DOHH2 (cell line): ENCODE data around the gene LETM1.

Experiments
- H3F3A ChIP-seq: fragments of 200-600 bp; sonication (generic), shearing (Covaris generic); 2 replicates; pipeline ENCODE4 v1.6.0; 2016; ENCODE audit warnings: antibody characterized with exemption, mild to moderate bottlenecking; ENCODE audit not compliant: control insufficient read depth, insufficient read depth
- H3K27ac ChIP-seq: fragments of 200-600 bp; sonication (generic); 2 replicates; pipeline ENCODE4 v1.5.1; 2014; ENCODE audit warnings: low read depth, mild to moderate bottlenecking, low read length, moderate library complexity
- H3K27me3 ChIP-seq: fragments of 200-600 bp; sonication (generic); 2 replicates; pipeline ENCODE4 v1.6.1; 2014; ENCODE audit warnings: mild to moderate bottlenecking, low read length, mixed read lengths; ENCODE audit not compliant: control insufficient read depth
- H3K36me3 ChIP-seq: fragments of 200-600 bp; sonication (generic); 2 replicates; pipeline ENCODE4 v1.6.1; 2014; ENCODE audit warnings: mild to moderate bottlenecking, low read length, moderate library complexity, mixed read lengths; ENCODE audit not compliant: control insufficient read depth
- H3K4me1 ChIP-seq: fragments of 200-600 bp; sonication (generic); 2 replicates; pipeline ENCODE4 v1.6.1; 2014; ENCODE audit warnings: mild to moderate bottlenecking, low read length, mixed read lengths; ENCODE audit not compliant: control insufficient read depth
- H3K4me2 ChIP-seq: fragments of 200-600 bp; sonication (generic); 2 replicates; pipeline ENCODE4 v1.6.0; 2014; ENCODE audit warnings: mild to moderate bottlenecking, low read length, moderate library complexity
- H3K4me3 ChIP-seq: fragments of 200-600 bp; sonication (generic); 2 replicates; pipeline ENCODE4 v1.5.1; 2014; ENCODE audit warnings: mild to moderate bottlenecking, low read length, mixed read lengths
- H3K79me2 ChIP-seq: fragments of 200-600 bp; sonication (generic); 2 replicates; pipeline ENCODE4 v1.6.1; 2014; ENCODE audit warnings: mild to moderate bottlenecking, low read length, mixed read lengths; ENCODE audit not compliant: control insufficient read depth
- H3K9me2 ChIP-seq: fragments of 200-600 bp; sonication (generic); replicated peaks from 2 replicates; pipeline ENCODE4 v1.6.1; 2014; ENCODE audit warnings: mild to moderate bottlenecking, low read length, mixed read lengths; ENCODE audit not compliant: control insufficient read depth
- H3K9me3 ChIP-seq: fragments of 200-600 bp; sonication (generic); 2 replicates; pipeline ENCODE4 v1.6.1; 2014; ENCODE audit warnings: antibody characterized with exemption, low read length, mixed read lengths; ENCODE audit not compliant: control insufficient read depth, insufficient read depth
- H4K20me1 ChIP-seq: fragments of 200-600 bp; sonication (generic); 2 replicates; pipeline ENCODE4 v1.6.0; 2014; ENCODE audit warnings: low read depth, mild to moderate bottlenecking, antibody characterized with exemption, low read length, moderate library complexity; ENCODE audit not compliant: control insufficient read depth, insufficient read depth
- EZH2phosphoT487 ChIP-seq: fragments of 200-600 bp; sonication (generic); IDR thresholded peaks from 2 replicates; pipeline ENCODE4 v1.6.1; 2017; ENCODE audit warnings: borderline replicate concordance, mild to moderate bottlenecking, antibody characterized with exemption, low read length, moderate library complexity, mixed read lengths
- TF ChIP-seq, protein P1 (sequence below): fragments of 200-600 bp; sonication (generic); IDR thresholded peaks from one replicate; pipeline ENCODE4 v1.5.1; 2014; ENCODE audit warnings: antibody characterized with exemption, mild to moderate bottlenecking, low read depth, low read length; ENCODE audit not compliant: poor library complexity, severe bottlenecking

Gene LETM1

DNA sequence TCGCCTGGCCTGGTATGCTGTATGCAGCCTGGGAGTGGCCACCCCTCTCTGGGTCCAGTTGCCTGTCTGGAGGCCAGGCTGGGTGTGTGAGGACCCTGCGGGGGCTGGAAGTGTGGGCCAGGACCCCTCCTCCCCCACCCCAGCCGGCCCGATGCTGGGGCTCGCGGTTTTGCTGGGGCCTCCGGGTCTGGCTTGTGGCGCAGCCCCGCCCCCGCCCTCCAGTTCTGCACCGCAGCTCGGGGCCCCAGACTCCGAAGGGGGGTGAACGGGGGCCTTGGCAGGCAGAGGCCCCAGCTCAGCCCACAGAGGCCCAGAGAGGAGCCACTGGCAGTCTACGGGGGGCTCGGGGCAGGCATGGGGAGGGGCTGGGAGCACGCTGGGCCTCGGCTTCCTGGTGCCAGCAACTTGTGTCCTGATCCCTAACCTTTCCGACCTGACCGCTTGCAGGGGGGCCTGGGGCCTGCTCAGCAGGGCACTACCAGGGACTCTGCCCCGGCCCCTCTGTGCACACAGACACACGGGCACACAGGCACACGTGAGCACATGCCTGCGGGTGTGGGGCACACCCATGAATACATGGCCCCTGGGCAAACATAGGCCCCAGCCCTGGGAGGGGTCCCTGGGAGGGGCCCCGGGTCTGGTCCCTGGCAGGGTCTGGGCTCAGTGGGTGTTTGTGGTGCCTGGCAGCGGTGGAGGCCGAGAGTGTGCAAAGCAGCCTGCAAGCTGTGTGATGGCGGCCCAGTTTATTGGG is 84.2 kb downstream of the LETM1 start:
- Histone ChIP-seq H3K27me3 (peaks cover 21% of the 10 kb centered on the region), H3K27ac (no peak overlapping the region), H3K4me1 (peaks cover 18% of the 10 kb centered on the region), H3K36me3 (no peaks in the 10 kb centered on the region), H3K4me2 (no peak overlapping the region), H3K9me3 (no peaks in the 10 kb centered on the region), H3K4me3 (no peak overlapping the region), H3K79me2 (no peaks in the 10 kb centered on the region), H4K20me1 (no peaks in the 10 kb centered on the region), H3K9me2 (no peaks in the 10 kb centered on the region), H3F3A (no peaks in the 10 kb centered on the region)
- no peak for TF ChIP-seq EZH2phosphoT487
- TF ChIP-seq, protein P1, sequence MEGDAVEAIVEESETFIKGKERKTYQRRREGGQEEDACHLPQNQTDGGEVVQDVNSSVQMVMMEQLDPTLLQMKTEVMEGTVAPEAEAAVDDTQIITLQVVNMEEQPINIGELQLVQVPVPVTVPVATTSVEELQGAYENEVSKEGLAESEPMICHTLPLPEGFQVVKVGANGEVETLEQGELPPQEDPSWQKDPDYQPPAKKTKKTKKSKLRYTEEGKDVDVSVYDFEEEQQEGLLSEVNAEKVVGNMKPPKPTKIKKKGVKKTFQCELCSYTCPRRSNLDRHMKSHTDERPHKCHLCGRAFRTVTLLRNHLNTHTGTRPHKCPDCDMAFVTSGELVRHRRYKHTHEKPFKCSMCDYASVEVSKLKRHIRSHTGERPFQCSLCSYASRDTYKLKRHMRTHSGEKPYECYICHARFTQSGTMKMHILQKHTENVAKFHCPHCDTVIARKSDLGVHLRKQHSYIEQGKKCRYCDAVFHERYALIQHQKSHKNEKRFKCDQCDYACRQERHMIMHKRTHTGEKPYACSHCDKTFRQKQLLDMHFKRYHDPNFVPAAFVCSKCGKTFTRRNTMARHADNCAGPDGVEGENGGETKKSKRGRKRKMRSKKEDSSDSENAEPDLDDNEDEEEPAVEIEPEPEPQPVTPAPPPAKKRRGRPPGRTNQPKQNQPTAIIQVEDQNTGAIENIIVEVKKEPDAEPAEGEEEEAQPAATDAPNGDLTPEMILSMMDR: no peak

GRCh38 chr4:1770791-1771231 is 85.1 kb downstream of the LETM1 start:
- H3K4me3 ChIP-seq: no peak overlapping the region
- H3K36me3 ChIP-seq: no peaks in the 10 kb centered on the region
- H3K27me3 ChIP-seq: peaks cover 22% of the 10 kb centered on the region
- peaks cover 23% of the 10 kb centered on the region for H3K4me1 ChIP-seq
- no peaks in the 10 kb centered on the region for H3K9me3 ChIP-seq
- H3K27ac ChIP-seq: no peak overlapping the region
- no peak overlapping the region for H3K4me2 ChIP-seq
- H3F3A ChIP-seq: no peaks in the 10 kb centered on the region
- H3K9me2 ChIP-seq: no peaks in the 10 kb centered on the region
- TF ChIP-seq EZH2phosphoT487: no peak
- TF ChIP-seq, protein P1: no peak
- H3K79me2 ChIP-seq: no peaks in the 10 kb centered on the region
- no peaks in the 10 kb centered on the region for H4K20me1 ChIP-seq

GRCh38 chr4:1770245-1770644 is 85.7 kb downstream of the LETM1 start:
- Histone ChIP-seq H3K4me2 (no peak overlapping the region), H3K27me3 (peaks cover 24% of the 10 kb centered on the region), H3K4me1 (peaks cover 23% of the 10 kb centered on the region), H3K9me2 (no peaks in the 10 kb centered on the region), H3F3A (no peaks in the 10 kb centered on the region), H3K27ac (no peak overlapping the region), H3K4me3 (no peak overlapping the region), H3K79me2 (no peaks in the 10 kb centered on the region), H3K9me3 (no peaks in the 10 kb centered on the region), H3K36me3 (no peaks in the 10 kb centered on the region), H4K20me1 (no peaks in the 10 kb centered on the region)
- TF ChIP-seq, protein P1: no peak
